HG02798 (cell line): Measurements from ENCODE around the gene RCBTB2.
"Not testable (repeated sequence)": the region's sequence is repeated elsewhere in the genome, so short reads cannot be mapped to it uniquely, and the experiment has no call there.

ENCODE experiments used
- ATAC-seq: cut with Tn5 transposase; IDR thresholded peaks from one replicate; pipeline ENCODE4 v1.9.1; 2021; ENCODE audit warnings: mild to moderate bottlenecking; ENCODE audit not compliant: unreplicated experiment, poor library complexity

Gene RCBTB2

GRCh38 chr13:48457578-48458242 lies 75.2 kb downstream of the RCBTB2 start:
- no peak for ATAC-seq

GRCh38 chr13:48456546-48456945 lies 76.3 kb downstream of the RCBTB2 start:
- no peak for ATAC-seq

- not testable (repeated sequence) for ATAC-seq
Measured at GRCh38 chr13:48451196-48451595, 81.7 kb downstream of the RCBTB2 start.

- ATAC-seq, result no peak
Measured at GRCh38 chr13:48449656-48450055, 83.2 kb downstream of the RCBTB2 start.

GRCh38 chr13:48448959-48449614 lies 83.8 kb downstream of the RCBTB2 start:
- no peak for ATAC-seq

- ATAC-seq, result no peak
Measured at GRCh38 chr13:48448285-48448958, 84.5 kb downstream of the RCBTB2 start.

- ATAC-seq, result no peak
Measured at GRCh38 chr13:48446464-48446863, 86.4 kb downstream of the RCBTB2 start.

- ATAC-seq, result no peak
Measured at GRCh38 chr13:48443442-48444208, 89.3 kb downstream of the RCBTB2 start.
